Gastrocnemius medialis (tissue), 4 donors: ENCODE data around the gene CPXM2. TPM values are rescaled to one million over a fixed set of nuclear protein-coding genes. Genes with fewer than 3 reads are reported as not detected.
"Not testable (repeated sequence)": the region's sequence is repeated elsewhere in the genome, so short reads cannot be mapped to it uniquely, and the experiment has no call there.

Source experiments
- ATAC-seq, 2 donors: fragments of 150-250 bp; one replicate each; pipeline ENCODE4 v1.9.1; 2016
- DNase-seq, 2 donors: peaks; one replicate each; pipeline ENCODE4 v3.0.0-alpha.2; 2019
- H3K27ac ChIP-seq, 4 donors: fragments of 200-600 bp; sonication (generic); 1 replicate in 1 of 4; 2 replicates in 3 of 4; pipeline ENCODE4 v1.5.1; 2016 to 2018; ENCODE audit warnings: mild to moderate bottlenecking in 2 of 4, moderate library complexity in 1 of 4
- H3K27me3 ChIP-seq, 3 donors: fragments of 200-600 bp; sonication (generic) in 2 of 3; 1 replicate in 1 of 3; 2 replicates in 2 of 3; pipeline versions ENCODE4 v1.5.1 to v1.6.0; 2016 to 2019; ENCODE audit warnings: mild to moderate bottlenecking in 1 of 3, moderate library complexity in 1 of 3
- H3K36me3 ChIP-seq, 2 donors: fragments of 200-600 bp; sonication (generic) in 1 of 2; one replicate each; pipeline ENCODE4 v1.5.1; 2017 to 2018
- H3K4me1 ChIP-seq, 2 donors: fragments of 200-600 bp; sonication (generic) in 1 of 2; one replicate each; pipeline ENCODE4 v1.5.1; 2016 to 2017; ENCODE audit warnings: mild to moderate bottlenecking in 2 of 2
- H3K4me3 ChIP-seq, 4 donors: fragments of 200-600 bp; sonication (generic) in 3 of 4; 1 replicate in 1 of 4; 2 replicates in 3 of 4; pipeline ENCODE4 v1.5.1; 2016 to 2019; ENCODE audit warnings: mild to moderate bottlenecking in 2 of 4
- H3K9me3 ChIP-seq, 3 donors: fragments of 200-600 bp; sonication (generic) in 2 of 3; 1 replicate in 1 of 3; 2 replicates in 2 of 3; pipeline ENCODE4 v1.5.1; 2016 to 2019
- POLR2A ChIP-seq, 2 donors: fragments of 450-650 bp; IDR thresholded peaks; one replicate each; pipeline ENCODE4 v1.6.1; 2017; ENCODE audit warnings: antibody characterized with exemption in 2 of 2, mild to moderate bottlenecking in 2 of 2, moderate library complexity in 2 of 2
- in situ Hi-C, 4 donors: fragments of 200-750 bp; cut with MboI; loops; one replicate each; pipeline versions ENCODE4 v1.15.0 to v1.8.0; 2017; ENCODE audit warnings: low sequenced_read_pairs in 4 of 4
- intact Hi-C: fragments of 100-400 bp; cut with DNase I; formaldehyde crosslinking; loops from one replicate; pipeline ENCODE4 v1.15.1; 2023; ENCODE audit warnings: low total_unique reads
- total RNA-seq, 4 donors: library from RNA; depleted of rRNA; stranded (reverse); fragments of >200 nt; gene quantifications; one replicate each; pipeline versions ENCODE4 v1.1.0 to v1.2.3, GENCODE V29; 2016
- TF ChIP-seq, protein P1 (sequence below), 5 experiments: fragments of 450-650 bp in 3 of 5; fragments of 200-600 bp in 2 of 5; sonication (generic) in 2 of 5; IDR thresholded peaks in 4 of 5; conservative IDR thresholded peaks in 1 of 5; 1 replicate in 4 of 5; 2 replicates in 1 of 5; pipeline ENCODE4 v1.5.1; 2016 to 2019; ENCODE audit warnings: antibody characterized with exemption in 5 of 5, mild to moderate bottlenecking in 3 of 5, moderate library complexity in 3 of 5

CPXM2 gene
- total RNA-seq, 4 donors from 2014 or later, result 0.63 to 4.1 (median 1.9) TPM

DNA sequence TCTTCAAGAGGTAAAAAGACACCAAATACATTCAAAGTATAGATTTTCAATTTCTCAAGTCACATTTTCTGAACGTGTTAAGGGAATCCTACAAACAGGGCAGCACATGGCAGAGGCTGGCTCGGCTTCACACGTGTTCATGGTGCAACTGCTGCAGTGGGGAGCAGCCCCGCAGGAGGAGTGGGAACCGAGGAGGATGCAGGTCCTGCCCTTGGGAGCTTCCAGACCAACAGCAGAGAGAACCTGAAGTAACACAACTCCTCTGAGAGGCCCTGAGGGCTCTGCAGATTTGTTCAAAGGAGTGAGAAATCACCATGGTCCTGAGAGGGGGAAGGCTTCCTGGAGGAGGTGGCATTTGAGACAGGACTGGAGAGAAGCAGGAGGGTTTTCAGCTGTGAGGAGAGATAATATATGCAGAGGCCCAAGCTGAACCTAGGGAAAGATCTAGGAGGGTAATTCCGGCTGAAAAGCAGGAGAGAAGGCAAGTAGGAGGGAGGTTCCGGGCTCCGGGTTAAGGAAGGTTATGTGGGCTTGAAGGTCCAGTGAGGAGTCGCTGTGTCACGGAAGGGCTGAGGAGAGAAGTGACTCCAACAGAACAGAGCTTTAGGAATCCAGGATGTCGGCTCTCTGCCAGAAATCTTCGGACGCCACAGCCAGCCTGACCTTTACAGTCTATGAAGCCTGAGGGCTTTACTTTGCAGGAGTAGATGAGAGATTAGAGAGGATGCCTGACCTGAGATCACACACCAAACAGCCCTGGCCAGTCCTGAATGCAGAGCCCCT is 148.0 kb downstream of the CPXM2 start:
- Histone ChIP-seq H3K36me3 (no peaks in the 10 kb centered on the region), H3K27ac (no peak overlapping the region), H3K9me3 (no peaks in the 10 kb centered on the region), H3K27me3 (peaks cover 0 to 3% (median 0%) of the 10 kb centered on the region in 3 donors), H3K4me3 (no peak overlapping the region), H3K4me1 (no peaks in the 10 kb centered on the region)
- no peak for ATAC-seq
- in situ Hi-C loops (no loop called here), intact Hi-C loops (no loop called here)
- TF ChIP-seq, protein P1, sequence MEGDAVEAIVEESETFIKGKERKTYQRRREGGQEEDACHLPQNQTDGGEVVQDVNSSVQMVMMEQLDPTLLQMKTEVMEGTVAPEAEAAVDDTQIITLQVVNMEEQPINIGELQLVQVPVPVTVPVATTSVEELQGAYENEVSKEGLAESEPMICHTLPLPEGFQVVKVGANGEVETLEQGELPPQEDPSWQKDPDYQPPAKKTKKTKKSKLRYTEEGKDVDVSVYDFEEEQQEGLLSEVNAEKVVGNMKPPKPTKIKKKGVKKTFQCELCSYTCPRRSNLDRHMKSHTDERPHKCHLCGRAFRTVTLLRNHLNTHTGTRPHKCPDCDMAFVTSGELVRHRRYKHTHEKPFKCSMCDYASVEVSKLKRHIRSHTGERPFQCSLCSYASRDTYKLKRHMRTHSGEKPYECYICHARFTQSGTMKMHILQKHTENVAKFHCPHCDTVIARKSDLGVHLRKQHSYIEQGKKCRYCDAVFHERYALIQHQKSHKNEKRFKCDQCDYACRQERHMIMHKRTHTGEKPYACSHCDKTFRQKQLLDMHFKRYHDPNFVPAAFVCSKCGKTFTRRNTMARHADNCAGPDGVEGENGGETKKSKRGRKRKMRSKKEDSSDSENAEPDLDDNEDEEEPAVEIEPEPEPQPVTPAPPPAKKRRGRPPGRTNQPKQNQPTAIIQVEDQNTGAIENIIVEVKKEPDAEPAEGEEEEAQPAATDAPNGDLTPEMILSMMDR (IDR thresholded peaks at IDR 0.05 in 4 of 5, conservative IDR thresholded peaks at IDR 0.05 in 1 of 5), result no peak
- TF ChIP-seq POLR2A (IDR thresholded peaks at IDR 0.05), result no peak
- no peak for DNase-seq

DNA sequence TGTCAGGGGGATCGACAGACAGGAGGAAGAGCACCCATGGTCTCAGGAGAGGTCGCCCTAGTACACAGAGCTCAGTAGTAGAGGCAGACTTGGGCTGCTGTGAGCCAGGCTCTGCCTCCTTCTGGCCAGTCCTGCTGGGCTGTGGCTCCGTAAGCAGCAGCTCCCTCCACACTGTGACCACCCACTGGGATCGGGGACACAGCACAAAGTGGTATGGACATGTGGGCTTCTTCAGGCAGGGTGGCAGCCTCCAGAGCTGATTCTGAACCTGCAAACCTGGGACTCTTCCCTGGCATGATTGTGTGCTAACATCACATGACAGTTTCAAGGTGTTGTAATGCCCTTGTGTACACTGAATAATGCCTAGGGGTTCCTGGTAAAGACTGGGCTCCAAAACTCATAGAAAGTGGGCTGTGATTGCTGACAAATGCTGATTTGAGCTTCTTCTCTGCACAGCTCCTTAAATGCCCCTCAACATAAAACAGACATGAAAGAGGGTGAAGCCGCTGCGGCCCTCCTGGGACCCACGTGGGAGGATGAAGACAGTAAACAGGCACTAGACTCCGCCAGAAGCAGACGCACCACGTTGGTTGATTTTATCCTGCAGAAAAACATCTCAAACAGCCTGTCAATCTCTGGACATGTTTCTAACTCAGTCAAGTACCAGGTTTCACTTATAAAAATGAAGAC is 148.7 kb downstream of the CPXM2 start:
- Histone ChIP-seq H3K4me3 (no peak overlapping the region), H3K9me3 (no peaks in the 10 kb centered on the region), H3K4me1 (no peaks in the 10 kb centered on the region), H3K27me3 (peaks cover 0 to 3% (median 0%) of the 10 kb centered on the region in 3 donors), H3K36me3 (no peaks in the 10 kb centered on the region), H3K27ac (no peak overlapping the region)
- TF ChIP-seq, protein P1 (IDR thresholded peaks at IDR 0.05 in 4 of 5, conservative IDR thresholded peaks at IDR 0.05 in 1 of 5), result no peak
- no peak for TF ChIP-seq POLR2A (IDR thresholded peaks at IDR 0.05)
- intact Hi-C loops, result no loop called here
- DNase-seq (no peak), ATAC-seq (no peak)
- in situ Hi-C loops, result no loop called here

DNA sequence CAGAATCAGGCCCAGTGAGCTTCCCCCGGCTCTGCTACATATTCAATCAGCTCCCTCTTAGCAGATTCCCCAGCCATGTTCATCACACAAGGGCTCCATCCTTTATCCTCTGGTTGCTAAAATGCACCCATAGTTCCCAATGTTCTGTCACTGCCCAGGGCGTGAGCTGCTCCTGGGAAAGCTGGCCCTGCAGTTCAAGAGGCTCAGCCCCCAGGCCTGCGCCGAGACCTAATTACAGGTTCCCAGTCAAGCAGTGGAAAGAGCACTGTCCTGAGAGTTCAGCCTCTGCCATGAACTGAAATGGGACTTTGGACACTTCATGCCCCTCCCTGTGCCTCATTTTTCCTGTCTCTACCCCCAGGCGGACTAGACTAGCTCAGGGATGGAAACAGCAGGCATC is 149.9 kb downstream of the CPXM2 start:
- H3K36me3 ChIP-seq, result no peaks in the 10 kb centered on the region
- no peak for ATAC-seq
- no peak for DNase-seq
- intact Hi-C loops (no loop called here), in situ Hi-C loops (no loop called here)
- no peaks in the 10 kb centered on the region for H3K9me3 ChIP-seq
- no peak overlapping the region for H3K27ac ChIP-seq
- peaks cover 0 to 3% (median 0%) of the 10 kb centered on the region in 3 donors for H3K27me3 ChIP-seq
- no peak overlapping the region for H3K4me3 ChIP-seq
- no peaks in the 10 kb centered on the region for H3K4me1 ChIP-seq
- TF ChIP-seq, protein P1 (IDR thresholded peaks at IDR 0.05 in 4 of 5, conservative IDR thresholded peaks at IDR 0.05 in 1 of 5), result no peak
- no peak for TF ChIP-seq POLR2A (IDR thresholded peaks at IDR 0.05)

DNA sequence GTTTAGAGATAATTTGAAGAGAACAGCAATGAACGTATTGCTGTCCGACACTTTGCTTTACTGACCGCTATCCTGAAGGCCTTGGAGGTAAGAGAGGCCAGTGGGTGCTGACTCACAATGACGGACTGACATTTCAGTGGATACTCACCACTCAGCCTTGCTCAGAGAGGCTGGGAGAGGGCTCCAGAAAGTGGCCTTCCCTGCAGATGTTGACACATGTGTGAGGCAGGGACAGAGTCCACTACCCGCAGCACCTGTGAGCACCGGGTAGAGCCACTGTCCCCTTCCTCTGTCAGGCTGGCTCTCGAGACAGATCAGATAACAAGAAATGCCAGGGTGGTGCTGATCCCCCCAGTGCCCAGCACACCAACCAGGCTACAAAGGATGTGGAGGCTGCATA is 150.5 kb downstream of the CPXM2 start:
- no peaks in the 10 kb centered on the region for H3K4me1 ChIP-seq
- ATAC-seq, result no peak
- no peak for DNase-seq
- no peaks in the 10 kb centered on the region for H3K9me3 ChIP-seq
- in situ Hi-C loops (no loop called here), intact Hi-C loops (no loop called here)
- H3K4me3 ChIP-seq, result no peak overlapping the region
- TF ChIP-seq POLR2A (IDR thresholded peaks at IDR 0.05), result no peak
- TF ChIP-seq, protein P1 (IDR thresholded peaks at IDR 0.05 in 4 of 5, conservative IDR thresholded peaks at IDR 0.05 in 1 of 5), result no peak
- no peak overlapping the region for H3K27ac ChIP-seq
- H3K27me3 ChIP-seq, result peaks cover 0 to 3% (median 0%) of the 10 kb centered on the region in 3 donors
- H3K36me3 ChIP-seq, result no peaks in the 10 kb centered on the region

DNA sequence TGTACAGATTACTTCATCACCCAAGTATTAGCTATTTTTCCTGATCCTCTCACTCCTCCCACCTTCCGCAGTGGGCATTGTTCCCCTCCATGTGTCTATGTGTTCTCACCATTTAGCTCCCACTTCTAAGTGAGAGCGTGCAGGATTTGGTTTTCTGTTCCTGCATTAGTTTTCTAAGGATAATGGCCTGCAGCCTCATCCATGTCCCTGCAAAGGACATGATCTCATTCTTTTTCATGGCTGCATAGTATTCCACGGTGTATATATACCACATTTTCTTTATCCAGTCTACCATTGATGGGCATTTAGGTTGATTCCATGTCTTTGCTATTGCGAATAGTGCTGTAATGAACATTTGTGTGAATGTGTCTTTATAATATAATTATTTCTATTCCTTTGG is 154.7 kb downstream of the CPXM2 start:
- H3K27ac ChIP-seq, H3K4me3 ChIP-seq, intact Hi-C loops, H3K27me3 ChIP-seq, ATAC-seq, H3K4me1 ChIP-seq, in situ Hi-C loops, H3K9me3 ChIP-seq, H3K36me3 ChIP-seq, DNase-seq: not testable (repeated sequence)
